Retinal pigment epithelial cell (primary cell): Measurements from ENCODE around the gene GNAZ.
A peak's percentile ranks its signal among the peaks of the same experiment; 100 is the strongest.
"Not testable (repeated sequence)": the region's sequence is repeated elsewhere in the genome, so short reads cannot be mapped to it uniquely, and the experiment has no call there.

Experiments
- DNase-seq: peaks from one replicate; pipeline ENCODE4 v3.0.0-alpha.2; 2010; ENCODE audit warnings: low read depth
- H3K4me3 ChIP-seq: 2 replicates; pipeline ENCODE4 v1.5.1; 2011; ENCODE audit warnings: mild to moderate bottlenecking, low read length, control low read depth, moderate library complexity
- CTCF ChIP-seq: conservative IDR thresholded peaks from 2 replicates; pipeline ENCODE4 v1.5.1; 2011; ENCODE audit warnings: low read depth, low read length, control low read depth, inconsistent platforms

Gene GNAZ

GRCh38 chr22:23128269-23129108 is 58.2 kb downstream of the GNAZ start:
- H3K4me3 ChIP-seq: no peak overlapping the region
- peak; percentile 30 for DNase-seq
- peak; percentile 75 for TF ChIP-seq CTCF

- no peak overlapping the region for H3K4me3 ChIP-seq
- TF ChIP-seq CTCF: no peak
Observed at GRCh38 chr22:23129149-23129548, 58.8 kb downstream of the GNAZ start.

DNA sequence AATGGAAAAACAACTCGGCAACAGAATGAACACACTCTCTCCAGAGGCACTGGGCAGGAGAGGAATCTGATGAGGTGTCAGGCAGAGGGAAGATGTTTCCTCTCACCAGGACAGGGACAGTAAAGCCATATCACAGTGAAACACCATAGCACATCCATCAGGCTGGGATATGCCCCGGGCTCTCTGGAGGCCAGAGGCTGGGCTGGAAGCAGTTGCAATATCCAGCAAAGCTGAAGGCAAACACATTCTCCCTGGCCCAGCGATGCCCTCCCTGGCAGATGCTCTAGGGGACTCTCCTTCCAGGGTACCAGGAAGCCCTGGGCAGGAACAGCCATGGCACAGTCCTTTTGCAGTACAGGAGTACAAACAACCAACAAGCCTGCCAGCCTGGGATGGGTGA is 60.4 kb downstream of the GNAZ start:
- DNase-seq: no peak
- H3K4me3 ChIP-seq: no peak overlapping the region
- no peak for TF ChIP-seq CTCF

More at GRCh38 chr22:23129149-23129548, 58.8 kb downstream of the GNAZ start:
- no peak for DNase-seq

- H3K4me3 ChIP-seq: no peak overlapping the region
- no peak for DNase-seq
- no peak for TF ChIP-seq CTCF
Observed at GRCh38 chr22:23131931-23132330, 61.6 kb downstream of the GNAZ start.

GRCh38 chr22:23132376-23133091 is 62.2 kb downstream of the GNAZ start:
- no peak overlapping the region for H3K4me3 ChIP-seq
- no peak for DNase-seq
- TF ChIP-seq CTCF: no peak

DNA sequence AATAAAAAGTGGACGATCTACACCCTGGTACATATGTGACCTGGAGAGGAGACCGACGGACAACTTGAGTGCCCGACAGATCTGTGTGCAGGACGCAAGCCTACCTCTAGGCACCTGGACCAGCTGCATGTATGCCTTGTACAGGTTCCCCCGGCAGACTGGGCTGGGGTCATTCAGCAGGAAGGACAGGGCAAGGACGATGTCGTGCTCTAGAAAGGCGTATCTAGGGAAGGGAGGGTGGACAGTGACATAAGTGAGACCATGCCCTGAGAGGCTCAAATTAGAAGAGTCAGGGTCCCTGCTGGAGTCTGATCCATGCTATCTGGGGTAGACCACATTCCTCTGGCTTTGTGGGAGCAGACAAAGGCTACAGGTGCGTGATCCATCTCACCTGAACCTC is 63.6 kb downstream of the GNAZ start:
- no peak for DNase-seq
- no peak for TF ChIP-seq CTCF
- H3K4me3 ChIP-seq: no peak overlapping the region

GRCh38 chr22:23136991-23137390 is 66.7 kb downstream of the GNAZ start:
- not testable (repeated sequence) for H3K4me3 ChIP-seq, DNase-seq
